ENCODE measurements around the gene BRIP1. TPM values are rescaled to one million over a fixed set of nuclear protein-coding genes. Genes with fewer than 3 reads are reported as not detected.
A peak's percentile ranks its signal among the peaks of the same experiment; 100 is the strongest.
"Not testable (repeated sequence)": the region's sequence is repeated elsewhere in the genome, so short reads cannot be mapped to it uniquely, and the experiment has no call there.

BRIP1 gene
- total RNA-seq, 2 donors from 2014 or later = 24.1 to 24.3 TPM

GRCh38 chr17:61803216-61803615, 60.1 kb downstream of the BRIP1 start:
- peaks cover 0 to 3% of the 10 kb centered on the region in 2 donors for H3K36me3 Mint-ChIP-seq
- ATAC-seq = no peak
- no peak overlapping the region for H3K27ac Mint-ChIP-seq
- no peak for DNase-seq (ENCODE audit: low spot score in 2 of 2)
- H3K9me3 Mint-ChIP-seq = no peaks in the 10 kb centered on the region

- H3K27ac Mint-ChIP-seq = no peak overlapping the region
- no peak for DNase-seq (ENCODE audit: low spot score in 2 of 2)
- H3K36me3 Mint-ChIP-seq = peaks cover 9 to 28% of the 10 kb centered on the region in 2 donors
- no peak for ATAC-seq
- H3K9me3 Mint-ChIP-seq = no peaks in the 10 kb centered on the region
Measured at GRCh38 chr17:61799812-61800484, 63.4 kb downstream of the BRIP1 start.

- peaks cover 9 to 28% of the 10 kb centered on the region in 2 donors for H3K36me3 Mint-ChIP-seq
- ATAC-seq (no peak), DNase-seq (ENCODE audit: low spot score in 2 of 2) (no peak)
Measured at GRCh38 chr17:61797283-61797682, 66.0 kb downstream of the BRIP1 start.

GRCh38 chr17:61795546-61795945, 67.8 kb downstream of the BRIP1 start:
- H3K27ac Mint-ChIP-seq = no peak overlapping the region
- H3K36me3 Mint-ChIP-seq = peaks cover 9 to 35% of the 10 kb centered on the region in 2 donors
- no peaks in the 10 kb centered on the region for H3K9me3 Mint-ChIP-seq
- ATAC-seq = no peak
- no peak for DNase-seq (ENCODE audit: low spot score in 2 of 2)

More at GRCh38 chr17:61797283-61797682, 66.0 kb downstream of the BRIP1 start:
- H3K27ac Mint-ChIP-seq = no peak overlapping the region
- no peaks in the 10 kb centered on the region for H3K9me3 Mint-ChIP-seq

- H3K9me3 Mint-ChIP-seq = no peaks in the 10 kb centered on the region
- no peak overlapping the region for H3K27ac Mint-ChIP-seq
- DNase-seq (ENCODE audit: low spot score in 2 of 2) (no peak), ATAC-seq (peak; percentile 18)
- peaks cover 9 to 35% of the 10 kb centered on the region in 2 donors for H3K36me3 Mint-ChIP-seq
Measured at GRCh38 chr17:61794792-61795191, 68.5 kb downstream of the BRIP1 start.

- no peak for DNase-seq (ENCODE audit: low spot score in 2 of 2)
- H3K27ac Mint-ChIP-seq = no peak overlapping the region
- no peak for ATAC-seq
- no peaks in the 10 kb centered on the region for H3K9me3 Mint-ChIP-seq
- peaks cover 9 to 35% of the 10 kb centered on the region in 2 donors for H3K36me3 Mint-ChIP-seq
Measured at GRCh38 chr17:61794242-61794641, 69.1 kb downstream of the BRIP1 start.

- Mint-ChIP-seq H3K36me3 (peaks cover 9 to 35% of the 10 kb centered on the region in 2 donors), H3K27ac (no peak overlapping the region), H3K9me3 (no peaks in the 10 kb centered on the region)
- no peak for ATAC-seq
- DNase-seq (ENCODE audit: low spot score in 2 of 2) = no peak
Measured at GRCh38 chr17:61793565-61793964, 69.8 kb downstream of the BRIP1 start.

- no peaks in the 10 kb centered on the region for H3K9me3 Mint-ChIP-seq
- DNase-seq (ENCODE audit: low spot score in 2 of 2) = no peak
- H3K36me3 Mint-ChIP-seq = peaks cover 0 to 6% of the 10 kb centered on the region in 2 donors
- peak overlapping the region in 1 of 2 donors; percentile 82 for H3K27ac Mint-ChIP-seq
- ATAC-seq = no peak
Measured at GRCh38 chr17:61789872-61790271, 73.5 kb downstream of the BRIP1 start.

GRCh38 chr17:61786088-61786487, 77.2 kb downstream of the BRIP1 start:
- Mint-ChIP-seq H3K9me3 (no peaks in the 10 kb centered on the region), H3K36me3 (peaks cover 0 to 5% of the 10 kb centered on the region in 2 donors), H3K27ac (no peak overlapping the region)
- ATAC-seq = peak; percentile 28 to 58
- no peak for DNase-seq (ENCODE audit: low spot score in 2 of 2)

- H3K9me3 Mint-ChIP-seq = no peaks in the 10 kb centered on the region
- no peak overlapping the region for H3K27ac Mint-ChIP-seq
- no peak for ATAC-seq
- no peak for DNase-seq (ENCODE audit: low spot score in 2 of 2)
- no peaks in the 10 kb centered on the region for H3K36me3 Mint-ChIP-seq
Measured at GRCh38 chr17:61784510-61784909, 78.8 kb downstream of the BRIP1 start.

GRCh38 chr17:61783556-61784304, 79.6 kb downstream of the BRIP1 start:
- ATAC-seq (no peak), DNase-seq (ENCODE audit: low spot score in 2 of 2) (no peak)
- Mint-ChIP-seq H3K27ac (no peak overlapping the region), H3K9me3 (no peaks in the 10 kb centered on the region), H3K36me3 (no peaks in the 10 kb centered on the region)

- Mint-ChIP-seq H3K27ac (no peak overlapping the region), H3K36me3 (peaks cover 0 to 1% of the 10 kb centered on the region in 2 donors), H3K9me3 (no peaks in the 10 kb centered on the region)
- ATAC-seq = no peak
- DNase-seq (ENCODE audit: low spot score in 2 of 2) = no peak
Measured at GRCh38 chr17:61783120-61783519, 80.2 kb downstream of the BRIP1 start.

GRCh38 chr17:61782683-61783082, 80.6 kb downstream of the BRIP1 start:
- peaks cover 0 to 5% of the 10 kb centered on the region in 2 donors for H3K36me3 Mint-ChIP-seq
- H3K27ac Mint-ChIP-seq = no peak overlapping the region
- DNase-seq (ENCODE audit: low spot score in 2 of 2) = no peak
- ATAC-seq = no peak
- H3K9me3 Mint-ChIP-seq = no peaks in the 10 kb centered on the region

GRCh38 chr17:61775364-61775763, 88.0 kb downstream of the BRIP1 start:
- ATAC-seq (no peak), DNase-seq (ENCODE audit: low spot score in 2 of 2) (no peak)
- Mint-ChIP-seq H3K36me3 (peaks cover 26 to 36% of the 10 kb centered on the region in 2 donors), H3K27ac (no peak overlapping the region), H3K9me3 (peaks cover 9 to 12% of the 10 kb centered on the region in 2 donors)

- ATAC-seq (no peak), DNase-seq (ENCODE audit: low spot score in 2 of 2) (no peak)
- Mint-ChIP-seq H3K27ac (no peak overlapping the region), H3K36me3 (peaks cover 32 to 43% of the 10 kb centered on the region in 2 donors), H3K9me3 (peaks cover 13 to 16% of the 10 kb centered on the region in 2 donors)
Measured at GRCh38 chr17:61774724-61775123, 88.6 kb downstream of the BRIP1 start.

GRCh38 chr17:61774087-61774486, 89.2 kb downstream of the BRIP1 start:
- H3K27ac Mint-ChIP-seq; ATAC-seq; DNase-seq (ENCODE audit: low spot score in 2 of 2): not testable (repeated sequence)
- peaks cover 37 to 49% of the 10 kb centered on the region in 2 donors for H3K36me3 Mint-ChIP-seq
- H3K9me3 Mint-ChIP-seq = peaks cover 13 to 16% of the 10 kb centered on the region in 2 donors

- DNase-seq (ENCODE audit: low spot score in 2 of 2) (no peak), ATAC-seq (no peak)
- H3K27ac Mint-ChIP-seq = no peak overlapping the region
- H3K36me3 Mint-ChIP-seq = peaks cover 37 to 51% of the 10 kb centered on the region in 2 donors
- H3K9me3 Mint-ChIP-seq = peaks cover 13 to 16% of the 10 kb centered on the region in 2 donors
Measured at GRCh38 chr17:61770752-61771533, 92.4 kb downstream of the BRIP1 start.

Measured in activated naive CD4-positive, alpha-beta T cell treated with anti-CD3 and anti-CD28 coated beads, Interleukin-2, amount 50 U/mL, for 72 hours (primary cell).